ENCODE data around the gene KIFAP3.

DNA sequence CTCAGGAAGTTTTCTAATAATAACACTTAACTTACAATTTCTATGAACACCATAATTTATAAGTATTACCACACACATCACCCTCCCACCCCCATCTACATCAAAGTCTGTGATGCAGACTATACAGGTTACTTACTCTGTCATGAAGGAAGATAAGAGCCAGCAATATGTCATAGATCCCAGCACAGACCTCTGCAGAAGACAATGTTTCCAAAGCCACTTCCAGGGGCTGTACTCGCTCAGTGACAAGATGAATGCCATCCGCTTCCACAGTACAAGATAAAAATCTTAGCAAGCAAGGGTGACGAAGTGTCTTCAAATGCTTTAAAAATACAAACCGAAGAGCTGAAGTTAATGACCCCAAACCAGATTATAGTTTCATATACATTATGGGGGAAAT, 196.0 kb downstream of the KIFAP3 start:
- TF ChIP-seq SP1 (IDR thresholded peaks at IDR 0.05): no peak
- TF ChIP-seq, protein P1, sequence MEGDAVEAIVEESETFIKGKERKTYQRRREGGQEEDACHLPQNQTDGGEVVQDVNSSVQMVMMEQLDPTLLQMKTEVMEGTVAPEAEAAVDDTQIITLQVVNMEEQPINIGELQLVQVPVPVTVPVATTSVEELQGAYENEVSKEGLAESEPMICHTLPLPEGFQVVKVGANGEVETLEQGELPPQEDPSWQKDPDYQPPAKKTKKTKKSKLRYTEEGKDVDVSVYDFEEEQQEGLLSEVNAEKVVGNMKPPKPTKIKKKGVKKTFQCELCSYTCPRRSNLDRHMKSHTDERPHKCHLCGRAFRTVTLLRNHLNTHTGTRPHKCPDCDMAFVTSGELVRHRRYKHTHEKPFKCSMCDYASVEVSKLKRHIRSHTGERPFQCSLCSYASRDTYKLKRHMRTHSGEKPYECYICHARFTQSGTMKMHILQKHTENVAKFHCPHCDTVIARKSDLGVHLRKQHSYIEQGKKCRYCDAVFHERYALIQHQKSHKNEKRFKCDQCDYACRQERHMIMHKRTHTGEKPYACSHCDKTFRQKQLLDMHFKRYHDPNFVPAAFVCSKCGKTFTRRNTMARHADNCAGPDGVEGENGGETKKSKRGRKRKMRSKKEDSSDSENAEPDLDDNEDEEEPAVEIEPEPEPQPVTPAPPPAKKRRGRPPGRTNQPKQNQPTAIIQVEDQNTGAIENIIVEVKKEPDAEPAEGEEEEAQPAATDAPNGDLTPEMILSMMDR (IDR thresholded peaks at IDR 0.05; ENCODE audit: low read depth, low read length, missing input control): no peak
